Measurements from ENCODE around the gene NOD1.
"Not testable (repeated sequence)": the region's sequence is repeated elsewhere in the genome, so short reads cannot be mapped to it uniquely, and the experiment has no call there.

Gene NOD1

GRCh38 chr7:30502470-30503251 is 24.1 kb upstream of the NOD1 start:
- TF ChIP-seq, protein P1, sequence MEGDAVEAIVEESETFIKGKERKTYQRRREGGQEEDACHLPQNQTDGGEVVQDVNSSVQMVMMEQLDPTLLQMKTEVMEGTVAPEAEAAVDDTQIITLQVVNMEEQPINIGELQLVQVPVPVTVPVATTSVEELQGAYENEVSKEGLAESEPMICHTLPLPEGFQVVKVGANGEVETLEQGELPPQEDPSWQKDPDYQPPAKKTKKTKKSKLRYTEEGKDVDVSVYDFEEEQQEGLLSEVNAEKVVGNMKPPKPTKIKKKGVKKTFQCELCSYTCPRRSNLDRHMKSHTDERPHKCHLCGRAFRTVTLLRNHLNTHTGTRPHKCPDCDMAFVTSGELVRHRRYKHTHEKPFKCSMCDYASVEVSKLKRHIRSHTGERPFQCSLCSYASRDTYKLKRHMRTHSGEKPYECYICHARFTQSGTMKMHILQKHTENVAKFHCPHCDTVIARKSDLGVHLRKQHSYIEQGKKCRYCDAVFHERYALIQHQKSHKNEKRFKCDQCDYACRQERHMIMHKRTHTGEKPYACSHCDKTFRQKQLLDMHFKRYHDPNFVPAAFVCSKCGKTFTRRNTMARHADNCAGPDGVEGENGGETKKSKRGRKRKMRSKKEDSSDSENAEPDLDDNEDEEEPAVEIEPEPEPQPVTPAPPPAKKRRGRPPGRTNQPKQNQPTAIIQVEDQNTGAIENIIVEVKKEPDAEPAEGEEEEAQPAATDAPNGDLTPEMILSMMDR (conservative IDR thresholded peaks at IDR 0.05) = no peak
- H3K27ac ChIP-seq = no peak overlapping the region

DNA sequence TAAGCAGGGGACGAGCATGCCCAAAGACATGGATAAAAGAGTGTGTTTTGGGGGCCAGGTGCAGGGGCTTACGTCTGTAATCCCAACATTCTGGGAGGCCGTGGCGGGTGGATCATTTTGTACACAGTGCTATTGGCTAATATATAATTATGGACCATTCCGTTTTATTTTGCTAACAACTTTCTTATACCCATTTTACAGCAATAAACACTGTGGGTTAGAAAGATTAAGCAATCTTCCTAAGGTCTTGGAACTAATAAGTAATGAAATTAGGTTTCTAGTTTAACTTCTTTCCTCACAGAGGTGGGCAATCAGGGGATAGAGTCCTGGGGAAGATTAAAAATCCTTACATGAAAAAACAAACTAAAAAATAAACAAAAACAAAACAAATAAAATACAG is 22.7 kb upstream of the NOD1 start:
- TF ChIP-seq, protein P1 (conservative IDR thresholded peaks at IDR 0.05) = no peak
- H3K27ac ChIP-seq = no peak overlapping the region

DNA sequence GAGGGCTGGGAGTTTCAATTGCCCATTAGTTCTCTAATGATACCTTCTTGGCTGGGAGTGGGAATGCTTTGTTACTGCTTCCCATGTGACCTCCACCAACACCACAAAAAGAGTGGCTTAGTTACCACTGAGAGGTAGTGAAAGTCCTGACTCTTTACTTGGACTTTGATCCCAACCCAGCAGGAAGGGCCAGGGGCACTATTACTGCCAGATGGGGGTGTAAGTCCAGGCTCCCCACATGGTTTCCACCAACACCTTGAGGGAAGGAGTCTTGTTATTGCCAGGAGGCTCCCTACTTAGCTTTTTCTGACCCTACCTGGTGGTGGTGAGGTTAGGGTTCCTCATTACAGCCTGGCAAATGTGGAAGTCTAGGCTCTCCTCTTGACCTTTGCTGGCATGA is 14.6 kb upstream of the NOD1 start:
- no peak overlapping the region for H3K27ac ChIP-seq
- TF ChIP-seq, protein P1 (conservative IDR thresholded peaks at IDR 0.05) = no peak

DNA sequence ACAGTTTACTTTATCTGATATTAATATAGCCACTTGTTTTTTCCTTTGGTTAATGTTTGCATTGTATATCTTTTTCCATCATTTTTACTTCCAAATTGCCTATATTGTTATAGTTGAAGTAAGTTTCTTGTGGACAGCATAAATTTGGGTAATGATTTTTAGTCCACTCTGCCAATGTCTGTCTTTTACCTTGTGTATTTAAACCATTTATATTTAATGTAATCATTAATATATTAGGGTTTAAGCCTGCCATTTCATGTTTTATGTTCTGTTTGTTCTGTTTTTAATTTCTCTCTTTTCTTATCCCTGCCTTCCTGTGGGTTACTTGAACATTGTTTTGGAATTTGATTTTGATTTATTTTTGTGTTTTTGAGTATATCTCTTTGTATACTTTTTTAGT is 12.8 kb upstream of the NOD1 start:
- H3K27ac ChIP-seq = no peak overlapping the region
- TF ChIP-seq, protein P1 (conservative IDR thresholded peaks at IDR 0.05) = no peak

DNA sequence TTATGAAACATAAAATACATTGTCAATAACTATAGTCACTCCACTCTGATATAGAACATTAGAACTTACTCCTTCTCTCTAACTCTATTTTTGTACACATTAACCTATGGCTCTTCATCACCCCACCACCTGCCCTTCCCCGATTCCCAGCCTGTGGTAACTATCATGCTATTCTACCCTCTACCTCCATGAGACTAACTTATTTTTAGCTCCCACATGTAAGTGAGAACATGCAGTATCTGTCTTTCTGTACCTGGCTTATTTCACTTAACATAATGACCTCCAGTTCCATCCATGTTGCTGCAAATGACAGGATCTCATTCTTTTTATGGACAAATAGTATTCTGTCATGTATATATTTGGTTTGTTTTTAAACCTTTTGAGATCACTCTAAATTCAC is 8.8 kb upstream of the NOD1 start:
- no peak overlapping the region for H3K27ac ChIP-seq
- TF ChIP-seq, protein P1 (conservative IDR thresholded peaks at IDR 0.05) = no peak

DNA sequence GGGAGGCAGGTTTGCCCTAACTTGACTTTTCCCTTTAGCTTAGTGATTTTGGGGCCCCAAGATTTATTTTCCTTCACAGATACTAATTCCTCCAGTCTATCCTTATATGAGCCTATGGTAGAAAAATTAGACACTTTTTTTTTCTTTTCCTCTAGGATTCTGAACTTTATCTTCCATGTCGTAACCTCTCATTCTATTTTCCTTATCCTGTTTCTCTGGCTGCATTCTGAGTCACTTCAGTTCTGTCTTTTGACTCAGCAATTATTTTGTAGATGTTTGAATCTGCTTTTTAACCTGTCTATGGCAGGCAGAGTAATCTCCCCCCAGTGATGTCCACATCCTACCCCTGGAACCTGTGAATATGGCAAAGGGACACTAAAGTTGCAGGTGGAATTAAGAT is 7.1 kb upstream of the NOD1 start:
- H3K27ac ChIP-seq = no peak overlapping the region
- TF ChIP-seq, protein P1 (conservative IDR thresholded peaks at IDR 0.05) = no peak

DNA sequence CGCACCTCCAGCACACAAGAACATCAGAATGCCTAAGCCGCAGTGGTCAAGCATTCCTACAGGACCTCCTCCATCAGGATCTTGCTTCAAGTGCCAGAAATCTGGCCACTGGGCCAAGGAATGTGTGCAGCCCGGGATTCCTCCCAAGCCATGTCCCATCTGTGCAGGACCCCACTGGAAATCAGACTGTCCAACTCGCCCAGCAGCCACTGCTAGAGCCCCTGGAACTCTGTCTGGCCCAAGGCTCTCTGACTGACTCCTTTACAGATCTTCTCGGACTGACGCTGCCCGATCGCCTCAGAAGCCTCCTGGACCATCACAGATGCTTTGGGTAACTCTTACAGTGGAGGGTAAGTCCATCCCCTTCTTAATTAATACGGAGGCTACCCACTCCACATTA is 2.8 kb upstream of the NOD1 start:
- not testable (repeated sequence) for H3K27ac ChIP-seq

Data from VCaP (cell line).